Prostate gland (tissue), 2 donors: Measurements from ENCODE around the gene LZTS2.
A peak's percentile ranks its signal among the peaks of the same experiment; 100 is the strongest.

Source experiments
- POLR2A ChIP-seq: fragments of 450-650 bp; IDR thresholded peaks from one replicate; pipeline ENCODE4 v1.6.1; 2016; ENCODE audit warnings: antibody characterized with exemption, mild to moderate bottlenecking
- POLR2AphosphoS5 ChIP-seq: sonication (generic); formaldehyde crosslinking; IDR thresholded peaks from one replicate; pipeline ENCODE4 v1.6.1; 2017; ENCODE audit warnings: antibody characterized with exemption
- TF ChIP-seq, protein P1 (sequence below), 4 experiments: fragments of 200-600 bp in 2 of 4; fragments of 450-650 bp in 2 of 4; sonication (generic) in 2 of 4; IDR thresholded peaks; 1 replicate in 3 of 4; 2 replicates in 1 of 4; pipeline ENCODE4 v1.5.1; 2016 to 2019; ENCODE audit warnings: antibody characterized with exemption in 4 of 4, mild to moderate bottlenecking in 2 of 4, moderate library complexity in 2 of 4

DNA sequence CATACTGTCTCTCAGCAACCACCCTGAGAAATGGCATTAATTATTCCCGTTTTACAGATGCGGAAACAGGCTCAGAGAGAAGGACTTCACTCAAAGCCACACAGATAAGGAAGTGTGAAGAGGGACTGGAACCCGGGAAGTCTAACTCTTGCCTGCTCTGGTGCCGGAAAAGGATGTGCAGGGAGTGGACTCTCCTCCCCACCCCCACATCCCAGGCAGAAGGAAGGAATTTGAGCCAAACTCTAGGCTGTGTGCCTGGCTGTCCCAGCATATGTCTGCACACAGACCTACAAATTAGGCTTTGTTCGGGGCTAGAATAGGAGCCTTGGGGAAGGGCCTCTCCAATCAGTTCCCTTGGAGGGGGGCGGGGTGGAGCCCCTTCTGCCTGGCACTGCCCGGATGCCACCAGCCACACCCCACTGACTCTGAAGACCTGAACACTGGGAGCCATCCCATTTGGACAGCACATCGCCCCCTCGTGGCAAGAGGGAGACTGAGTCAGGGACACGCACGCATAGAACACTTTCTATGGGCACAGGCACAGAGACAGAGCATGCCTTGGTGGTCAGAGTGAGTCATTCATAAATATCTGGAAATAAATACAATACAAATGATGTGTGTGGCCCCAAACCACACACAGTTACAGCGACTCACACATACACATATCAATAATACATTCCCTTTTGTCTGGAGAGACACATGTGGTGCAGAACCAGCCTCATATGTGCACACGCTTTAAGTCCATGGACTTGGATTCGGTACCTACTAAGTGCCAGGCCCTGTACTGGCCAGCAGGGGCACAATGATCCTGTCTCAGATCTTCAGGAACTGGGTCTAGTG is 13.1 kb downstream of the LZTS2 start:
- TF ChIP-seq, protein P1, sequence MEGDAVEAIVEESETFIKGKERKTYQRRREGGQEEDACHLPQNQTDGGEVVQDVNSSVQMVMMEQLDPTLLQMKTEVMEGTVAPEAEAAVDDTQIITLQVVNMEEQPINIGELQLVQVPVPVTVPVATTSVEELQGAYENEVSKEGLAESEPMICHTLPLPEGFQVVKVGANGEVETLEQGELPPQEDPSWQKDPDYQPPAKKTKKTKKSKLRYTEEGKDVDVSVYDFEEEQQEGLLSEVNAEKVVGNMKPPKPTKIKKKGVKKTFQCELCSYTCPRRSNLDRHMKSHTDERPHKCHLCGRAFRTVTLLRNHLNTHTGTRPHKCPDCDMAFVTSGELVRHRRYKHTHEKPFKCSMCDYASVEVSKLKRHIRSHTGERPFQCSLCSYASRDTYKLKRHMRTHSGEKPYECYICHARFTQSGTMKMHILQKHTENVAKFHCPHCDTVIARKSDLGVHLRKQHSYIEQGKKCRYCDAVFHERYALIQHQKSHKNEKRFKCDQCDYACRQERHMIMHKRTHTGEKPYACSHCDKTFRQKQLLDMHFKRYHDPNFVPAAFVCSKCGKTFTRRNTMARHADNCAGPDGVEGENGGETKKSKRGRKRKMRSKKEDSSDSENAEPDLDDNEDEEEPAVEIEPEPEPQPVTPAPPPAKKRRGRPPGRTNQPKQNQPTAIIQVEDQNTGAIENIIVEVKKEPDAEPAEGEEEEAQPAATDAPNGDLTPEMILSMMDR (IDR thresholded peaks at IDR 0.05), result peak; percentile 69 to 96 (median 84)
- no peak for TF ChIP-seq POLR2A
- TF ChIP-seq POLR2AphosphoS5, result peak; percentile 71
